Measurements from ENCODE around the gene MED12L. TPM values are rescaled to one million over a fixed set of nuclear protein-coding genes. Genes with fewer than 3 reads are reported as not detected.
A peak's percentile ranks its signal among the peaks of the same experiment; 100 is the strongest.
"Not testable (repeated sequence)": the region's sequence is repeated elsewhere in the genome, so short reads cannot be mapped to it uniquely, and the experiment has no call there.

Gene MED12L
- total RNA-seq, 1 experiment from 2014 or later: 0.29 TPM

GRCh38 chr3:151225040-151225975 lies 139.8 kb downstream of the MED12L start:
- Histone ChIP-seq H3K27ac (no peak overlapping the region), H3K27me3 (replicated peaks) (no peaks in the 10 kb centered on the region), H3K36me3 (no peaks in the 10 kb centered on the region), H3K9me3 (replicated peaks) (no peaks in the 10 kb centered on the region), H3K4me3 (no peak overlapping the region), H3K4me1 (replicated peaks) (peaks cover 22% of the 10 kb centered on the region)
- no peak for DNase-seq (ENCODE audit: low read depth in 1 of 2, low spot score in 2 of 2)

- peak in 1 of 2 experiments; percentile 7 for DNase-seq (ENCODE audit: low read depth in 1 of 2, low spot score in 2 of 2)
- H3K36me3 ChIP-seq: no peaks in the 10 kb centered on the region
- H3K27ac ChIP-seq: no peak overlapping the region
- no peaks in the 10 kb centered on the region for H3K27me3 ChIP-seq (replicated peaks)
- H3K4me3 ChIP-seq: no peak overlapping the region
- H3K9me3 ChIP-seq (replicated peaks): no peaks in the 10 kb centered on the region
- peaks cover 22% of the 10 kb centered on the region for H3K4me1 ChIP-seq (replicated peaks)
Observed at GRCh38 chr3:151226088-151226563, 140.7 kb downstream of the MED12L start.

- H3K4me3 ChIP-seq: no peak overlapping the region
- no peak overlapping the region for H3K27ac ChIP-seq
- peaks cover 22% of the 10 kb centered on the region for H3K4me1 ChIP-seq (replicated peaks)
- DNase-seq (ENCODE audit: low read depth in 1 of 2, low spot score in 2 of 2): no peak
- H3K36me3 ChIP-seq: no peaks in the 10 kb centered on the region
- H3K27me3 ChIP-seq (replicated peaks): no peaks in the 10 kb centered on the region
- H3K9me3 ChIP-seq (replicated peaks): no peaks in the 10 kb centered on the region
Observed at GRCh38 chr3:151226825-151227224, 141.4 kb downstream of the MED12L start.

GRCh38 chr3:151227266-151227806 lies 141.9 kb downstream of the MED12L start:
- peaks cover 22% of the 10 kb centered on the region for H3K4me1 ChIP-seq (replicated peaks)
- H3K9me3 ChIP-seq (replicated peaks): no peaks in the 10 kb centered on the region
- H3K4me3 ChIP-seq: no peak overlapping the region
- H3K27me3 ChIP-seq (replicated peaks): no peaks in the 10 kb centered on the region
- no peaks in the 10 kb centered on the region for H3K36me3 ChIP-seq
- H3K27ac ChIP-seq: peak overlapping the region; percentile 58; the same call in 1 of the 2 replicates
- no peak for DNase-seq (ENCODE audit: low read depth in 1 of 2, low spot score in 2 of 2)

- Histone ChIP-seq H3K27me3 (replicated peaks) (no peaks in the 10 kb centered on the region), H3K9me3 (replicated peaks) (no peaks in the 10 kb centered on the region), H3K27ac (peak overlapping the region; percentile 58), H3K4me1 (replicated peaks) (peaks cover 22% of the 10 kb centered on the region), H3K36me3 (no peaks in the 10 kb centered on the region), H3K4me3 (no peak overlapping the region)
- peak; percentile 68 to 77 for DNase-seq (ENCODE audit: low read depth in 1 of 2, low spot score in 2 of 2)
Observed at GRCh38 chr3:151227807-151228665, 142.6 kb downstream of the MED12L start.

- Histone ChIP-seq H3K36me3 (no peaks in the 10 kb centered on the region), H3K4me3 (no peak overlapping the region), H3K4me1 (replicated peaks) (peaks cover 22% of the 10 kb centered on the region), H3K27ac (peak overlapping the region; percentile 58), H3K9me3 (replicated peaks) (no peaks in the 10 kb centered on the region), H3K27me3 (replicated peaks) (no peaks in the 10 kb centered on the region)
- DNase-seq (ENCODE audit: low read depth in 1 of 2, low spot score in 2 of 2): no peak
Observed at GRCh38 chr3:151228666-151229040, 143.2 kb downstream of the MED12L start.

GRCh38 chr3:151230646-151231045 lies 145.2 kb downstream of the MED12L start:
- H3K4me1 ChIP-seq (replicated peaks): peaks cover 22% of the 10 kb centered on the region
- DNase-seq (ENCODE audit: low read depth in 1 of 2, low spot score in 2 of 2): no peak
- H3K27me3 ChIP-seq (replicated peaks): no peaks in the 10 kb centered on the region

GRCh38 chr3:151232403-151232802 lies 146.9 kb downstream of the MED12L start:
- H3K4me1 ChIP-seq (replicated peaks): peaks cover 16% of the 10 kb centered on the region
- H3K4me3 ChIP-seq; DNase-seq (ENCODE audit: low read depth in 1 of 2, low spot score in 2 of 2); H3K9me3 ChIP-seq (replicated peaks); H3K27me3 ChIP-seq (replicated peaks); H3K27ac ChIP-seq; H3K36me3 ChIP-seq: not testable (repeated sequence)

More at GRCh38 chr3:151230646-151231045, 145.2 kb downstream of the MED12L start:
- Histone ChIP-seq H3K9me3 (replicated peaks) (no peaks in the 10 kb centered on the region), H3K36me3 (no peaks in the 10 kb centered on the region), H3K4me3 (no peak overlapping the region), H3K27ac (no peak overlapping the region)

GRCh38 chr3:151232991-151233390 lies 147.5 kb downstream of the MED12L start:
- no peak for DNase-seq (ENCODE audit: low read depth in 1 of 2, low spot score in 2 of 2)
- peaks cover 10% of the 10 kb centered on the region for H3K4me1 ChIP-seq (replicated peaks)
- no peaks in the 10 kb centered on the region for H3K36me3 ChIP-seq
- no peak overlapping the region for H3K4me3 ChIP-seq
- H3K9me3 ChIP-seq (replicated peaks): no peaks in the 10 kb centered on the region
- no peak overlapping the region for H3K27ac ChIP-seq
- no peaks in the 10 kb centered on the region for H3K27me3 ChIP-seq (replicated peaks)

- DNase-seq (ENCODE audit: low read depth in 1 of 2, low spot score in 2 of 2): no peak
- H3K27ac ChIP-seq: no peak overlapping the region
Observed at GRCh38 chr3:151234825-151235224, 149.4 kb downstream of the MED12L start.

GRCh38 chr3:151236316-151236715 lies 150.9 kb downstream of the MED12L start:
- Histone ChIP-seq H3K4me3 (no peak overlapping the region), H3K27ac (no peak overlapping the region), H3K4me1 (replicated peaks) (no peaks in the 10 kb centered on the region), H3K27me3 (replicated peaks) (no peaks in the 10 kb centered on the region), H3K36me3 (no peaks in the 10 kb centered on the region), H3K9me3 (replicated peaks) (no peaks in the 10 kb centered on the region)
- no peak for DNase-seq (ENCODE audit: low read depth in 1 of 2, low spot score in 2 of 2)

More at GRCh38 chr3:151234825-151235224, 149.4 kb downstream of the MED12L start:
- H3K4me1 ChIP-seq (replicated peaks): no peaks in the 10 kb centered on the region
- H3K27me3 ChIP-seq (replicated peaks): no peaks in the 10 kb centered on the region
- H3K36me3 ChIP-seq: no peaks in the 10 kb centered on the region
- H3K4me3 ChIP-seq: no peak overlapping the region
- no peaks in the 10 kb centered on the region for H3K9me3 ChIP-seq (replicated peaks)

- no peaks in the 10 kb centered on the region for H3K36me3 ChIP-seq
- no peak for DNase-seq (ENCODE audit: low read depth in 1 of 2, low spot score in 2 of 2)
- no peak overlapping the region for H3K4me3 ChIP-seq
- H3K9me3 ChIP-seq (replicated peaks): no peaks in the 10 kb centered on the region
- no peaks in the 10 kb centered on the region for H3K27me3 ChIP-seq (replicated peaks)
- no peak overlapping the region for H3K27ac ChIP-seq
- no peaks in the 10 kb centered on the region for H3K4me1 ChIP-seq (replicated peaks)
Observed at GRCh38 chr3:151236736-151237135, 151.3 kb downstream of the MED12L start.

GRCh38 chr3:151242006-151242405 lies 156.5 kb downstream of the MED12L start:
- not testable (repeated sequence) for H3K9me3 ChIP-seq (replicated peaks); H3K36me3 ChIP-seq; DNase-seq (ENCODE audit: low read depth in 1 of 2, low spot score in 2 of 2); H3K4me3 ChIP-seq; H3K27me3 ChIP-seq (replicated peaks); H3K27ac ChIP-seq; H3K4me1 ChIP-seq (replicated peaks)
